HG03175 (cell line): ENCODE data around the gene FOXN1.
"Not testable (repeated sequence)": the region's sequence is repeated elsewhere in the genome, so short reads cannot be mapped to it uniquely, and the experiment has no call there.

ENCODE experiments used
- ATAC-seq: cut with Tn5 transposase; IDR thresholded peaks from one replicate; pipeline ENCODE4 v1.9.1; 2021; ENCODE audit warnings: mild to moderate bottlenecking, moderate library complexity; ENCODE audit not compliant: unreplicated experiment

FOXN1 gene

GRCh38 chr17:28571361-28572122 is 65.4 kb downstream of the FOXN1 start, which contains the start of gene PIGS:
PIGS (minus strand) TSS chr17:28571524; CDS start chr17:28571496, 28 bp downstream.
- ATAC-seq, result peak; percentile 94

- ATAC-seq, result no peak
Observed at GRCh38 chr17:28572259-28573039, 66.3 kb downstream of the FOXN1 start.

- ATAC-seq, result no peak
Observed at GRCh38 chr17:28573040-28573380, 66.9 kb downstream of the FOXN1 start.

GRCh38 chr17:28573521-28573920 is 67.4 kb downstream of the FOXN1 start:
- no peak for ATAC-seq

GRCh38 chr17:28573966-28574480 is 67.9 kb downstream of the FOXN1 start:
- ATAC-seq, result no peak

- ATAC-seq, result no peak
Observed at GRCh38 chr17:28574526-28574925, 68.4 kb downstream of the FOXN1 start.

- no peak for ATAC-seq
Observed at GRCh38 chr17:28575126-28575795, 69.1 kb downstream of the FOXN1 start.

GRCh38 chr17:28576016-28576415 is 69.9 kb downstream of the FOXN1 start:
- not testable (repeated sequence) for ATAC-seq

- peak; percentile 85 for ATAC-seq
Observed at GRCh38 chr17:28576758-28577465, 70.8 kb downstream of the FOXN1 start, which contains the start of gene ALDOC. ALDOC (minus strand) TSS chr17:28576895; CDS start chr17:28575532, 1,363 bp downstream.

- ATAC-seq, result no peak
Observed at GRCh38 chr17:28577466-28577824, 71.3 kb downstream of the FOXN1 start.

GRCh38 chr17:28578246-28579195 is 72.4 kb downstream of the FOXN1 start:
- ATAC-seq, result no peak

GRCh38 chr17:28579526-28579925 is 73.4 kb downstream of the FOXN1 start:
- no peak for ATAC-seq

GRCh38 chr17:28580959-28581358 is 74.8 kb downstream of the FOXN1 start:
- ATAC-seq, result no peak

- no peak for ATAC-seq
Observed at GRCh38 chr17:28582513-28582912, 76.4 kb downstream of the FOXN1 start.

- ATAC-seq, result no peak
Observed at GRCh38 chr17:28584434-28584833, 78.3 kb downstream of the FOXN1 start.

GRCh38 chr17:28585851-28586250 is 79.7 kb downstream of the FOXN1 start:
- no peak for ATAC-seq
